Measurements from ENCODE around the gene NPHP4.

NPHP4 gene

DNA sequence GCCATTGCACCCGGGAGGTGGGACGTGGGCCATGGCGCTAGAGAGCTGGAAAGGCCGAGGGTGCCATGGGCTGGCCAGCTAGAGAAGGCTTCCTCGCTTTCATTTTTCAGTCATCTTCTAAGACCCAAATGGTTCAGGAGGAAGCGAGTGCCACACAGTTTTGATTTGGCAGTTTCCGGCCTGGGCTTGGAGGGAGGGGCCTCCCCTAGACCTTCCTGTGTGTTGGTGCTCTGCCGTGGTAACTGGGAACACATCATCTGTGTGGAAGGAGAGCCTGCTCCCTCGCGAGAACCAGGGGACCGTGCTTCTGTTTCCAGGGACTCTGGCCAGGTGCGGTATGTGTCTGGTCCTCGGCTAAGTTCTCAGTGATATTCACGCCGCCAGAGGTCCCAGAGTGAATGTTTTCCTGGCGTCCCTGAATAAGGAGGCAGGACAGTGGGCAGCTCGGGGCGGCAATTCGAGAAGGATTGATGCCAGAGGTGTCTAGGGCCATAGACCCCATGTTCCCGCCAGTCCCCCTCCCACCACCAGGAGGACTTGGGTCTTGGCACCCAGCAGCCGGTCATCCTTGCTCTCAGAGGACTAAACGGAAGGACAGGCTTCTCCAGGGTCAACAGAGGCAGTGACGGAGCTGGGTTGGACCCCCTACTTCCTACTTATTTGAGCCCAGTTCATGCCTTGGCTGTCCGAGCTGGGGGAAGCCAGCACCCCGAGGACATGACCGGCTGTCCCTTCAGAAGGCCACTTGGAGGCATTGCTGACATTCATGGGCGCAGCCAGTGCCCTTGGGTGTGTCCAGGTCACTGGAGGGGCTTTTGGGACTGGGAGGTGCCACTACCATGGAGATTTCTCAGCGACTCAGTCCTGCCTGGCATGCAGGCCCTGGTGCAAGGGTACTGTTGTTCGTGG is 2.7 kb upstream of the NPHP4 start:
- Histone ChIP-seq H3K79me2 (ENCODE audit: insufficient read depth, low read length) (no peaks in the 10 kb centered on the region), H3K4me3 (ENCODE audit: low read depth, low read length, poor library complexity, severe bottlenecking) (peak overlapping the region; percentile 94), H3K36me3 (ENCODE audit: insufficient read depth, low read length) (no peaks in the 10 kb centered on the region), H3K4me1 (ENCODE audit: insufficient read depth, low read length, severe bottlenecking) (peaks cover 26% of the 10 kb centered on the region), H3K27ac (ENCODE audit: low read depth, low read length, poor library complexity, severe bottlenecking) (peak overlapping the region; percentile 68), H3K4me2 (ENCODE audit: low read length) (peak overlapping the region; percentile 96), H3K9me3 (ENCODE audit: low read length) (no peaks in the 10 kb centered on the region), H4K20me1 (ENCODE audit: insufficient read depth, low read length) (no peaks in the 10 kb centered on the region), H2AFZ (ENCODE audit: low read length) (no peak overlapping the region), H3K27me3 (ENCODE audit: insufficient read depth, low read length) (no peaks in the 10 kb centered on the region), H3K9ac (ENCODE audit: low read length) (no peak overlapping the region; the same call in 1 of the 2 replicates), H3K9me2 (ENCODE audit: low read depth, low read length) (no peaks in the 10 kb centered on the region), H3F3A (ENCODE audit: insufficient read depth, low read length) (no peaks in the 10 kb centered on the region)
- no peak for TF ChIP-seq EZH2 (IDR thresholded peaks at IDR 0.05; ENCODE audit: borderline replicate concordance, low read length)
- TF ChIP-seq, protein P1, sequence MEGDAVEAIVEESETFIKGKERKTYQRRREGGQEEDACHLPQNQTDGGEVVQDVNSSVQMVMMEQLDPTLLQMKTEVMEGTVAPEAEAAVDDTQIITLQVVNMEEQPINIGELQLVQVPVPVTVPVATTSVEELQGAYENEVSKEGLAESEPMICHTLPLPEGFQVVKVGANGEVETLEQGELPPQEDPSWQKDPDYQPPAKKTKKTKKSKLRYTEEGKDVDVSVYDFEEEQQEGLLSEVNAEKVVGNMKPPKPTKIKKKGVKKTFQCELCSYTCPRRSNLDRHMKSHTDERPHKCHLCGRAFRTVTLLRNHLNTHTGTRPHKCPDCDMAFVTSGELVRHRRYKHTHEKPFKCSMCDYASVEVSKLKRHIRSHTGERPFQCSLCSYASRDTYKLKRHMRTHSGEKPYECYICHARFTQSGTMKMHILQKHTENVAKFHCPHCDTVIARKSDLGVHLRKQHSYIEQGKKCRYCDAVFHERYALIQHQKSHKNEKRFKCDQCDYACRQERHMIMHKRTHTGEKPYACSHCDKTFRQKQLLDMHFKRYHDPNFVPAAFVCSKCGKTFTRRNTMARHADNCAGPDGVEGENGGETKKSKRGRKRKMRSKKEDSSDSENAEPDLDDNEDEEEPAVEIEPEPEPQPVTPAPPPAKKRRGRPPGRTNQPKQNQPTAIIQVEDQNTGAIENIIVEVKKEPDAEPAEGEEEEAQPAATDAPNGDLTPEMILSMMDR (IDR thresholded peaks at IDR 0.05; ENCODE audit: low read length) = no peak

DNA sequence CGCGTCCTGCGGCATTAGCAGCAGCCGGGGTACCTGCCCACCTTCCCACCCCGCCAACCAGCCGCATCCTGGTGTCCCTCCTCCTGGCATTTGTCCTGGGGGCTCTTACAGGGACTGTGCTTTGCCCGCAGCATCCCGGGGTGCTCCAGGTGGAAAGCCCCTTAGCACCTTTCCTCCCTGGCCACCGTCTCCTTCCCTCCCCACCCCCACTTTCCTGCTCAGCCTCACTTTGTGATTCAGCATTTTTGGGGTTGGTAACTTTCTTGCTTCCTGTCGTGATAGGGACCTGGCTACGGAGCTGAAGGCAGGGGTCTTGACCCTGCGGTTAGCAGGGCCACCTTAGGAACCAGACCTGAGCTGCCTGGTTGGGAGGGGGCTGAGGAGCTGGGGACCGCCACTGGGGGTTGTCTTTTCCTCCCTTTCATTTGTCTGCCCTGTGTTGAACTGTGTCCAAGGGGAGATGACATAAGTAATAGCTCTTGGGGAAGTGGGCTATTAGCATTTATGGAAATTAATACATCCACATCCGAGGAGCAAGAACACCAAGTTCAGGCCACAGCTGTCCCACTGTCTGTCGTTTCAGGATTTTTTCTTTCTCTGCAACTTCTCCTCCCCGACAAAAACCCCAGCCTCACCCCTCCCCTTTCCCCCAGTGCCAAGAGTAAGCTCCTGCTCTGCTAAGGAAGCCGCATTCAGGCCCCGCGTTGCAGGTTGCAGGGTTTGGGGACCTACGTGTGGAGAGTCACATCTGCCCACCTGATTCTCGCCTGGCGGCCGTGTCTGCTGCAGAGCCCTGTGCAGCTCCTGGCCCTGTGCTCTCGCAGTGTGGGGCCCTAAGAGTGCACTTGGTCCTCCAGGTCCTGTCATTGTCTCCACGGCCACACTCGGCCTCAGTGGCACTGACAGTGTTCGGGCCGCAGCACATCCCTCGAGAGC is 1.6 kb upstream of the NPHP4 start:
- H3K27ac ChIP-seq (ENCODE audit: low read depth, low read length, poor library complexity, severe bottlenecking) = peak overlapping the region; percentile 68
- H4K20me1 ChIP-seq (ENCODE audit: insufficient read depth, low read length) = no peaks in the 10 kb centered on the region
- TF ChIP-seq EZH2 (IDR thresholded peaks at IDR 0.05; ENCODE audit: borderline replicate concordance, low read length) = no peak
- TF ChIP-seq, protein P1 (IDR thresholded peaks at IDR 0.05; ENCODE audit: low read length) = no peak

DNA sequence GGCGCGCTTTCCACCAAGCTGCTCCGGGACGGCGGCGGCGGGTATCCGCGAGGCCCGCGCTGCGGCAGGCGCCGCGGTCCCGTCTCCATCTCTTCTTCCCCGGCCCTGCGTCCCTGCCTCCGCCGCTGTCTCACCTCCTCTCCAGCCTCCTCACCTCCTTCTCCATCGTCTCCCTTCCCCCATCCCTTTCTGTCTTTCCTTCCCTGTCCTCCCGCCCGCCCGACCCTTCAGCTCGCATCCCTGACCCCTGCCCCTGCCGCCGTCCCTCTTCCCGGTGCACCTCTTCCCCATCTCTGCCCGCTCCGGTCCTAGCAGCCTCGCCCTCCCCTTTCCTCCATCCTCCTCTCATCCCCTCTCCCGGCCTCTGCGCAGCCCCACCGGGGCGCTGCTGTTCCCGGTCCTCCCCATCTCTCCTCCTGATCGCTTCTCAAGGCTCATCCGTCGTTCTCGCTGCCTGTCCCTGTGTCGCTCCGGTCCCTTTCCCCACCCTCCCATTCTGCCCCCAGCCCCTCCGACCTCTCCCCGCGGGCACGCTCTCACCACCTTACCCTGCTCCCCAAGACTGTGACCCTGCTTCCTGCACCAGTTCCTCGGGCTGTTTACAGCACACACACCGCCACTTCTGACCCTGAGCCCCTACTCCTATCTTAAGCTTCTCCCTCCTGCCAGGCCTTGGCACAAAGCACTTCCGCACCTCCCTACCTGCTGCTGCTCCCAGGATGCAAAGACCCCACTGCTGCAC is 760 bp upstream of the NPHP4 start:
- Histone ChIP-seq H3K4me1 (ENCODE audit: insufficient read depth, low read length, severe bottlenecking) (peaks cover 26% of the 10 kb centered on the region), H3K9me2 (ENCODE audit: low read depth, low read length) (no peaks in the 10 kb centered on the region), H3K27me3 (ENCODE audit: insufficient read depth, low read length) (no peaks in the 10 kb centered on the region), H3F3A (ENCODE audit: insufficient read depth, low read length) (no peaks in the 10 kb centered on the region), H3K4me3 (ENCODE audit: low read depth, low read length, poor library complexity, severe bottlenecking) (peak overlapping the region; percentile 94), H4K20me1 (ENCODE audit: insufficient read depth, low read length) (no peaks in the 10 kb centered on the region), H3K9me3 (ENCODE audit: low read length) (no peaks in the 10 kb centered on the region), H3K36me3 (ENCODE audit: insufficient read depth, low read length) (no peaks in the 10 kb centered on the region), H3K9ac (ENCODE audit: low read length) (peak overlapping the region; percentile 74), H3K27ac (ENCODE audit: low read depth, low read length, poor library complexity, severe bottlenecking) (peak overlapping the region; percentile 68), H3K79me2 (ENCODE audit: insufficient read depth, low read length) (no peaks in the 10 kb centered on the region), H3K4me2 (ENCODE audit: low read length) (peak overlapping the region; percentile 96), H2AFZ (ENCODE audit: low read length) (no peak overlapping the region)
- TF ChIP-seq, protein P1 (IDR thresholded peaks at IDR 0.05; ENCODE audit: low read length) = no peak
- TF ChIP-seq EZH2 (IDR thresholded peaks at IDR 0.05; ENCODE audit: borderline replicate concordance, low read length) = no peak

More for the DNA sequence above, 1.6 kb upstream of the NPHP4 start:
- H3K9me3 ChIP-seq (ENCODE audit: low read length) = no peaks in the 10 kb centered on the region
- no peaks in the 10 kb centered on the region for H3K27me3 ChIP-seq (ENCODE audit: insufficient read depth, low read length)
- no peak overlapping the region for H2AFZ ChIP-seq (ENCODE audit: low read length)
- H3F3A ChIP-seq (ENCODE audit: insufficient read depth, low read length) = no peaks in the 10 kb centered on the region
- H3K4me2 ChIP-seq (ENCODE audit: low read length) = peak overlapping the region; percentile 96
- peak overlapping the region; percentile 74 for H3K9ac ChIP-seq (ENCODE audit: low read length)
- no peaks in the 10 kb centered on the region for H3K36me3 ChIP-seq (ENCODE audit: insufficient read depth, low read length)
- H3K79me2 ChIP-seq (ENCODE audit: insufficient read depth, low read length) = no peaks in the 10 kb centered on the region
- peak overlapping the region; percentile 94 for H3K4me3 ChIP-seq (ENCODE audit: low read depth, low read length, poor library complexity, severe bottlenecking)
- H3K4me1 ChIP-seq (ENCODE audit: insufficient read depth, low read length, severe bottlenecking) = peaks cover 26% of the 10 kb centered on the region
- no peaks in the 10 kb centered on the region for H3K9me2 ChIP-seq (ENCODE audit: low read depth, low read length)

All from OCI-LY1 (cell line).